8988T (cell line): ENCODE data around the gene PDGFD.

Source experiments
- DNase-seq: peaks from one replicate; pipeline ENCODE4 v3.0.0; 2011

Gene PDGFD

DNA sequence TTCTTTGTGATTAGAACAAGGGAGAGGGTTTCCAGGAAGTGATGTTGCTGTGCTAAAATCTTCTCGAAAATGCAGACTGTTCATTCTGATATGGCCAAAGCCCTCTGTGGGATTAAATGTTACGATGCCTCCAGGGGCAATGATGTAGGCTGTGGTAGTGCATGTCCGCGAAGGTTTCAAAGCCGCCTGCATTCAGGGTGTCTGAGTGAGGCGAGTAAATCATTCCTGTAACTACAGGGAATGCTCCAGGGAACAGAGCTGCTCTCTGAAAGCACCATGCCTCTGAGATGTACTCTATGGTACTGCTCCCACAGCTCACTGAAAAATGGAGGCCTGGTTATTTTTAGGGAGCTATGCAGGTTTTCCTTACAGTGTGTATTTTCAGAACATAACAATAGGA is 21.2 kb downstream of the PDGFD start:
- DNase-seq: no peak

DNA sequence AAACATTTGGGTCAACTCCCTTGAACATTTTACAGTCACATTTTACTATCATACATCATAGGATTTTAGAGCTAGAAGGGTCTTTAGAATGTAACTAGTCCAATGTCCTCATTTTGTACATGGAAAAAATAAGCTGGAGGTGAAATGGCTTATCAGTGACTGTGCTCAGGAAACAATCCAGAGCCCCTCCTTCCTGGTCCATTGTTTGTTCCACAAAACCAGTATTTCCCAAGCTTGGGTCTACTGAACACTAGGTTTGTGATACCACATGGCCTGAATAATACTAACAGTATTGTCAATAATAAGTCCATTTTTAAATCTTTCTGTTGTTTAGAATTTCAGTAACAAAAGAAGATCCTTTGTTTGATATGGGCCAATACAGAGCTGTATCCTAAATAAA is 27.1 kb downstream of the PDGFD start:
- DNase-seq: no peak

DNA sequence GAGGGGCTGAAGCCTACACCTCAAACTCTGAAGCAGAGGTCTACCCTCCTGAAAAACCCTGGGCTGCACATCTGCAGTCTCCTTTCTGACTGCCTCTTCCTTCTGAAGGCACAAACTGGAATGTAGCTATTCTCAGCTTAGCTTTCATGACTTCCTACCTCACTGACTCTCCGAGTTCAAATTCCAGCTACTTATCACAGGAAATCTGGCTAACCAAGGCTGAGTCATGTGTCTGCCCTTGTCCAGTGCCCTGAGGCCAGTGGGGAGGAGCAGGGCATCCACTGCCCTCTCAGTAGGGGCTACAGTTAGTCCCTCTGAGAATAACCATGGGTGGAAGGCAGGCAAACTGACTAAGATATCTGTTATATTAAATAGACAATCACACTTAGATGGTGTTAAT is 29.2 kb downstream of the PDGFD start:
- no peak for DNase-seq

DNA sequence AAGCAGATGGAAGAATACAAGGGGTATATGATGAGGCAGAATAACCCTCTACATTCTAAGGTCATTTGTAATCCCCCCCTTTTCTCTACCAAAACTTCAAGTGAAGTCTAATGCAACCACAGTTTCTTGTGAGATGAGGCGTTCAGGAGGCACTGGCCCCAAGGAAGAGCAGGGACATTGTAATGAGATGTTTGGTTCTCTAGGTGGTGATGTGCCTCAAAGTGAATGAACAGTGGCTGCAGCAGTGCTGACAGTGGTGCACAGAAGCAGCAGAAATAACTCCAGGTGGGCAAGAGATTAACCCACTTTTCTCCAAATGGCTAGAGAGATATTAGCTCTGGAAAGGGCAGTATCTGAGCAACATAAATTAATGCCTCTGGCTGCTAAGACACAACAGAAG is 33.8 kb downstream of the PDGFD start:
- DNase-seq: no peak

DNA sequence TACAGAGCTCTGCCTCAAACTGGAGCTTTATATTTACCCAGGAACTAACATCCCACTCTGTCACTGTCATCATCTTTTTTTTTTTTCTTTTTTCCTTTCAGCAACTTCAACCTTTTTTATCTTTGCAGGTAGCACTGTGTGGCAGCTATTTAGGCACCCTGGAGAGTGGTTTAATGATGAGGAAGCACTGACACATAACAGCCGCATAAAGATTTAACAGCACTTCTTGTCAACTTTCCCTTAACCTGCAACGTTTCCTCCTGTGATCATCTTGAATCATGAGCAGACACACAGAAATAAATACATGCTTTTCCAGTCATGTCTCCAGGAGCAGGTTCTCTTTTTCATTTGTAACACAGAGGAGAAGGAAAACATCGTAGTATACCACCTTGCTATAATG is 34.8 kb downstream of the PDGFD start:
- no peak for DNase-seq

DNA sequence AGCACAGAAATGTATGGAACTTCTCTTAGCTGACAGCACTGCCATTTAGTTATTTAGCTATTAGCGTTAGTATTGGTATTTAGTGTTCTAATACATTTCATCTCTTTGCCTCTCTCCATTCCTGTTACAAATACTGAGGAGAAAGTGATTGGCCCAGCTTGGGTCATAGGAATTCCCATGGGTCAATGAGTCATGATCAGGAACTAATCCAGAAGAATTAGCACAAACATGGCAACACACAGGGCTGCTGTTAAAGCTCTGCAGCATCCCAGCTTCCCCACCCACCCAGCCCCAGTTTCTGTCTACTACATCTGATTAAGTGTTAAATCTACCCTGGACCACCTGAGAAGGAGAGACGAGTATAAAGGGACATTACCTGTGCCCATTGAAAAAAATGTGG is 36.1 kb downstream of the PDGFD start:
- no peak for DNase-seq

DNA sequence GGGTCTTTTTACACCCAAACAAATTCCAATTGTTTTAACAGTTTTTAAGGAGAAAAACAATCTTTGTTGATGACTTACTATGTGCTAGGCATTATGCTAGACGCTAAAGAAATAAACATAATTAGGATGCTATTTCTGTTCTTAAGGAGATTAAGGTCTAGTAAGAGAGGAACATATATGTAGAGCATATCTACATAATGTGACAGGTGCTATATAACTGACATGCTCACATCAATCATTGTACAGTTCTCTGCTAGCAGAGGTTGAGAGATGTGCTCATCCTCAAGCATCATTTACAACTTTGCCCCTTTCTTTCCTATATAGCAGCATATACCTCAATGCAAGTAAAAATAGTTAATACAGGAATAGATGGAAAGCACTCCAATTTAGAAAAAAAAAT is 37.5 kb downstream of the PDGFD start:
- no peak for DNase-seq

DNA sequence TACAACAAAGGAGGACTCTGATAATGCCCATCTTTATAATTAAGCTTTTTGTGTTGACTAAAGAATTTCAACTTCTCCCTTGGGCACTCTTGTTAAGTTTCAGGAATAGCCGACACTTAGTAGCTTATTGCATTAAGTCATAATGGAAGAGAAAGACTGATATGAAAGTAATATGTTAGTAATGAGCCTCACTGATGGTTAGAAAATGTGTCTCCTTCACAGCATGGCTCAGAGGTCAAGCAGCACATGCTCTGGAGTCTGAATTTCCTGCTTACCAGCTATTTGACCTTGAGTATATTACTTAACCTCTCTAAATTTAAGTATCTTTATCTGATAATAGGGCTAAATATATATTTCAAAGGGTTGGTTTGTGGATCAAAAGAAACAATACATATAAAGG is 39.0 kb downstream of the PDGFD start:
- no peak for DNase-seq

DNA sequence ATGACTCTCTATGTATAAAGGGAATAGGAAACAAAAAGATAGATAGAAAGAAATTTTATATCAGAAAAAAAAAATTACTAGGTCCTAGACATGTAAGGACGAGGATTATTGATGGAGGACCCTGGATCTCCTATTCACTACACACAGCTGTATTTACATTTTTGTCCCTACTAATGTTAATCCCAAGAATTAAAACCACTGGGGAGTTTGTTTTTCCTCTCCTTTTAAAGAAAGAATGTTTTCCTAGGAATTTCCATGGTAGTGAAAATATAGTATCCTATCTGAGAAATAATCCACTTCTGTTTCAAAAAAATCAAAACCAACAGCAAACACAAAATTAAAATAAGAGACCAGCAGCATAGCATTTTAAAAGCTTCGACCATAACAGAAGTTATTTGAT is 41.1 kb downstream of the PDGFD start:
- DNase-seq: no peak

DNA sequence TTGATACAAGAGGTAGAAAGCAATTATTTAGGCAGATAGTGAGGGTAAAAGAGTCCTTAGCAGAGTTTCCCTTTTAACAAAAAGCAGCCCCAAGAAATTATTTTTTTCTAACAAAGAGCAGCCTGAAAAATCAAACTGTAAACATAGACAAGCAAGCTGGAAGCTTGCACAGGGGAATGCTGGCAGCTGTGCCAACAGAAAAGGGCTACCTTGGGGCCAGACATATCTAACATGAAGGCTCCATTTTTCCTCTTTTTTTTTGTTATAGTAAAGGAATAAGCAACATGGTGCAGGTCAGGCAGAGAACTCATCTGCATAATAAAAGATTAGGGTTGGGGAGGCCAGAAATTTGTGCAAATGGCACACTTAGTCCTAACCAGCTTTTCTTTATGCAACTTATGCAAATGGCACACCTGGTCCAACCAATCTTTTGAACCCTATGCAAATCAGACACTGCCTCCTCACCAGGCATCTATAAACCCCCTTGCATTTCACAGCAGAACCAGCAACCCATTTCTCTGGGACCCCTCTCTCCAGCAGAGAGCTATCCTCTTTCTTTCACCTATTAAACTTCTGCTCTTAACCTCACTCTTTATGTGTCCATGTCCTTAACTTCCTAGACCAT is 41.8 kb downstream of the PDGFD start:
- DNase-seq: no peak

DNA sequence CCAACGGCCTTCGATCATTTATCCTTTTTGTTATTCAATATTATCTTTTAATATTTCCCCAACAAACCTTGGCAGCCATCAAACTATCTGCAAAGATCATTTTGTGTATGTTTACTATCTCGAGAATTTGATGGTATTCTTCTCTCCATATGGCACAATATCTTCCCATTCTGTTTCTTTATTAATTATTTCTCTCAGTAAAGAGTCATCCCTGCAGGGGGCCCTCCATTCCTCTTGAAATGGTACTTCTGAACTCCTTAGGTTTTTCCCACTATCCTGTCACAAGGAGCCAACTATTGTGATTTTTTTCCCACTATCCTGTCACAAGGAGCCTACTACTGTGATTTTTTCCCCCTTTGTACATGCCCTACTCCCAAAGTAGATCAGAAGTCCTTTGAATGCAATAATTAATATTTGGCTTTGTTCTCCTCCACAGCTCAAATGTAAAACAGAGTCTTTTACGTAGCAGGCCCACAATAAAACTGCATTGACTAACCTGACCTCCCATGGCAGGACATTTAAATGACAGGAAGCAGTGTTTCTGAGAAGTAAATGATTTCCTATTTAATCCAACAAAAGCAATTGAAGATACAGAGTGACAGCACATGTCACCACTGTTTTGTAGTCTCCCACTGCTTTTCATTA is 43.3 kb downstream of the PDGFD start:
- DNase-seq: no peak

DNA sequence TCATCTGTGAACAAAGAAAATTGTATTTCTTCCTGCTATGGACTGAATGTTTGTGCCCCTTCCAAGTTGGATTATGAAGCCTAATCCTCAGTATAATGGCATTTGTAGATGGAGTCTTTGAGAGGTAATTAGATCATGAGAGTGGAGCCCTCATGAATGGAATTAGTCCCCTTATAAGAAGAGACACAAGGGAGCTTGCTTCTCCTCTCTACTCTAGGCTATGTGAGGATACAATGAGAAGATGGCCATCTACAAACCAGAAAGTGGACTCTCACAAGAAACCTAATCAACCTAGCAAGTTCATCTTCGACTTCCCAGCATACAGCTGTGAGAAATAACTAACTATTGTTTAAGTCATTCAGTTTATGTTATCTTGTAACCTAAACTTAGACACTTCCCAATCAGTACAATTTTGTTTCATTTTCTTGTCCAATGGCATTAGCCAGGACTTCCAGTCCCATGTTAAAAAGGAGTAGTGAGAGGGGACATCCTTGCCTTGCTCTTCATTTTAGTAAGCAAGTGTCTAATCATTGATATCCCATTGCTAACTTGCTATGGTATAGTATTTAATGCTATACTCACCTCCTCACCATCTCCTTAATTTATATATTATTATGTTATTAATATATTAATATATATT is 45.7 kb downstream of the PDGFD start:
- DNase-seq: no peak

DNA sequence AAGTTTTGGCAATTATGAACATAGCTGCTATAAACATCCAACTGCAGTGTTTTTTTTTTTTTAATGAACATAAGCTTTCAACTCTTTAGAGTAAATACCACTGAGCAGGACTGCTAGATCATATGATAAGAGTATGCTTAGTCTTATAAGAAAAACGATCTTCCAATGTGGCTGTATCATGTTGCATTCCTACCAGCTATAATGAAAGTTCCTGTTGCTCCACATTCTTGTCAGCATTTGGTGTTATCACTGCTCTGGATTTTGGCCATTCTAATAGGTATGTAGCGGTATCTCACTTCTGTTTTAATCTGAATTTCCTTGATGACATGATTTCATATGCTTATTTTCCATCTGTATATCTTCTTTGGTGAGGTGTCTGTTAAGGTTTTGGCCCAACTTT is 50.4 kb downstream of the PDGFD start:
- DNase-seq: no peak

DNA sequence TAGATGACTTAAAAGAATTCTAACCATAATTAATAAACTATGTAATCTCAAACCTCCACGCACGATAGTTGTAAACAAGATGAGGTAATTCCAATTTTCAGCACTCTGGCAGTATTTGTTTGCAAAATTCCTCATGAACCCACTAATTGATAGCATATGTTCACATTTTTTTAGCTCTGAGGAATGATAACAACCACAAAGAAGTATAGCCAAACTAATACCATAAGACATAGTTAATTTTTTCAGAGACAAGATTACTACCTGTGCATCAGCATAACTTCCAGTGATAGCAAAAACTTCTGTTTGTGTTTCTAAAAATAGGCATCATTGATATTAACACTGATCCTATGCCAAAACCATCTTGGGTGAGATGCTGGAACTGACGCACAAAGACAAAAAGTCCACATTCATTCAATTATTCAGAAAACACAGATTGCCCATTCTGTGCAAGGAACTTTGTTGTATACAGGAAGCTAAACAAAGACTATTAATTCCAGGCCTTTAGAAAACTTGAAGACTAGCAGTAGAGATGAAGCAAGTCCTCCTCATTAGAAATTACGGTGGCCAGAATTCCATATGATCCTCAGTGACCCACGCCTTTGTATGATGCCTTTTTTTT is 57.7 kb downstream of the PDGFD start:
- no peak for DNase-seq

DNA sequence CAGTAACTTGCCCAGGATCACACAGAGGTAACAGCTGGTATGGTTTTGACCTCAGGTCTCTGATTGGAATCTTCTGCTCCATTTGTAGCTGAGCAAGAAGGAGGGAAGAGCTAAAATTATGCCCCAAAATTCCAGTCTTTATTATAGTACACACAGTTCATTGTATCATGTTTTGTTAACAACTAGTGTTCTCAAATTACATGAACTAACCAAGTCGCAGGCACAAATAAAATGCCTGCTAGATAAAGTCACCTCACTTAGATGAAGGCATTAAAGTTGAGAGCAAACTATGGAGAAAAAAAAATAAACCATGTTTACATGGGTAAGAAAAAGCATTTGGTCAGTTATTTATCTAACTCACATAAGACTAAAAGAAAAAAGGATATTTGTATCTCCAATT is 58.8 kb downstream of the PDGFD start:
- no peak for DNase-seq

DNA sequence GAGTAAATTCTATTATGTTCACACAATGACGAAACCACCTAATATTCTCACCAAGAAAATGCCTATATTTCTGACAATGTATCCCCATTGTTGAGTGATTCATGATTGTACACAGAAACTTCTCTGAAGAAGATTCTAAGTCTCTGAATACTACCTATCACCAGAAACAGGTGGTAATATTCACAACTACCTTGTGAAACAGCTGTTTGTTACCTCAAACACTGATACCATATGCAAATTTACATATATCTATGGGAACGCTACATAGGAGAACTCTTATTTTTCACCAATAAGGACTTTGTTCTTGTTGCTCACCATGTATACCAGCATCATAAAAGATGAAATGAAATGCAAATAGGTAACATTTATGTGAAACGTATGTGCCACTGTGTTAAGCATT is 59.3 kb downstream of the PDGFD start:
- no peak for DNase-seq

DNA sequence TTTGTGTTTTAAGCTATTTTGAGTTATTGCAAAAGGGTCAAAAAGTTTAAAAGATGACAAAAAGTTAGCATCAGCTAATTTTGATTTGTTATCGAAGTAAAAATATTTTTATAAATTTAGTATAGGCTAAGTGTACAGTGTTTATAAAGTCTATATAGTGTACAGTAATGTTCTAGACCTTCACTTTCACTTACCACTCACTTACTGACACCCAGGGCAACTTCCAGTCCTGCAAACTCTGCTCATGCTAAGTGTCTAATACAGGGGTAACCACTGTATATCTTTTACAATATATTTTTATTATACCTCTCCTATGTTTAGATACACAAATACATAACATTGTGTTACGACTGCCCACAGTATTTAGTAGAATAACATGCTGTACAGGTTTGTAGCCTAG is 59.7 kb downstream of the PDGFD start:
- no peak for DNase-seq

DNA sequence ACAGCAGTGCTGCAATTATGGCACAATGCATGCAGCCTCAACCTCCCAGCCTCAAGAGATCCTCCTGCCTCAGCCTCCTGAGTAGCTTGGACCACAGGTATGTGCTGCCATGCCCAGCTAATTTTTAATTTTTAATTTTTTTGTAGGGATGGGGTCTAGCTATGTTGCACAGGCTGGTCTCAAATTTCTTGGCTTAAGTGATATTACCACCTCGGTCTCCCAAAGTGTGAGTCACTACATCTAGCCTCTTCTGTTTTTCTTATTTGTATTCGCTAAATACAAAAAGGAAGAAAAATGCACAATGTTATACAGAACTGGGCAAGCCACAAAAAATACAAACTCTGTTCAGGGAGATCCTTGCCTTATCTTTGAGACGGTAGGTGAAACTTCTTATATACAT is 65.4 kb downstream of the PDGFD start:
- DNase-seq: no peak

DNA sequence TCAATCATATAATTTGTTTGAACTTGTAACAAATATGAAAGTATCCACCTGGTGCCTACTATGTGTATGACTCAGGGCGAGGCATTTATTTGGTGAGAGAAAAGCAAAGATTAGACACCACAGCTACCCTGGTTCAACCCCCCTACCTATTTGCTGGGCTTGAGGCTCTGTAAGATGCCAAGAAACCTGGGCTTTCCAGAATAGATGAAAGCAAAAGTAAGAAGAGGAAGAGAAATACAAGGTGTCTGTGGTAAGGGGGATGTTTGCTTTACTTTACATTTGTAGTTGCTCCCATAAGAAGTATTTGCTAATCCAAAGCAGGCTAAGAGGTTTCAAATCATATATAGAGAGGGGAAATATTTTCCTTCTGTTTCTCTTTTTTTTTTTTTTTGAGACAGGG is 65.8 kb downstream of the PDGFD start:
- DNase-seq: no peak

DNA sequence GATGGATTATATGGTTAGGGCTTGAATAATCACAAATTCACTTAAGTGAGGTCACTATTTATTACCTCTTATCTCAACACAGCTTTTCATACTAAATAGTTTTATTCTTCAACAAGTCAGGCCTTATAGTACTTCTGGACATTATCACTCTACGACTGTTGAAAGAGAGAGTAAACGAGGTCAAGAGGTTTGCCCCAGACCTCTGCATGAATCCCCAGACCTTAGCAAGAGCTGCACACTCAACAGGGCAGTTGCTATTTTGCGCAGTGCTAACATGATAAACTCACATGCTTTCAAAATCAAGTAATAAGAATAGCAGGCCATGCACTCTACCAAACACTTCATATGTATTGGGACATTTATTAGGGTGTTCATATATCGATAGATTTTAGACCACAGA is 67.0 kb downstream of the PDGFD start:
- DNase-seq: no peak

DNA sequence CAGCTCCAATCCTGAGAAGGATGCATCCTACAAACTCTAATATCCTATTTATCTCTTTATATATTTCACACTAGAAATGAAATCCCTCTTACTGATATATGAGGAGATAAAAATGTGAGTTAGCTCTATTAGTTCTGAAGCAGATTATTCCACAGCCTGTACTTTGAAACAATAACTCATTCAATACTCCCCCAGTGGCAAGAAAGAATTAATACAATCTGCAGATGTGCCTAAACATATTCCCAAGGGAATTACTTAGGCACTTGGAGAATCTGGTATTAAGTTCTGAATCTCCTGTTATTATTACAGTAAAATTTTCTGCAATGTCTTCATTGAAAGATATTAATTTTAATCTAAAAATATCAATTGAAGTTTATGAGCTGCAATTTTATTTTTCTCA is 68.2 kb downstream of the PDGFD start:
- no peak for DNase-seq

DNA sequence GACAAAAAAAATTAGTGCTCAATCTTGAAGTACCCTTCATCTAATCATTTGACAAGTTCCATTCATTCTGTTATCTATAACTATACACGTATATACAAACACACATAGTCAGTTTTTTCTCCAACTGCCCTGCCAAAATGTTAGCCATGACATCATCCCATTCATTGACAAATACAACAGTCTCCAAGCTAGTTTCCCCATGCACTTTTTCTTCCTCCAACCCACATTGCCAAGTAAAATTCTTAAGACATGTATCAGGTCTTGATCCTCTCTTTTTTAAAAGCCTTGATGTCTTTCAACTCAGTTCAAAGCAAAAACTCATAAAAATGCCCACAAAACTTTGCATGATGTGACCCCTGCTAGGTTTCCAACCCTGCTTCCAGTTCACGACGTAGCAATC is 69.4 kb downstream of the PDGFD start:
- no peak for DNase-seq

DNA sequence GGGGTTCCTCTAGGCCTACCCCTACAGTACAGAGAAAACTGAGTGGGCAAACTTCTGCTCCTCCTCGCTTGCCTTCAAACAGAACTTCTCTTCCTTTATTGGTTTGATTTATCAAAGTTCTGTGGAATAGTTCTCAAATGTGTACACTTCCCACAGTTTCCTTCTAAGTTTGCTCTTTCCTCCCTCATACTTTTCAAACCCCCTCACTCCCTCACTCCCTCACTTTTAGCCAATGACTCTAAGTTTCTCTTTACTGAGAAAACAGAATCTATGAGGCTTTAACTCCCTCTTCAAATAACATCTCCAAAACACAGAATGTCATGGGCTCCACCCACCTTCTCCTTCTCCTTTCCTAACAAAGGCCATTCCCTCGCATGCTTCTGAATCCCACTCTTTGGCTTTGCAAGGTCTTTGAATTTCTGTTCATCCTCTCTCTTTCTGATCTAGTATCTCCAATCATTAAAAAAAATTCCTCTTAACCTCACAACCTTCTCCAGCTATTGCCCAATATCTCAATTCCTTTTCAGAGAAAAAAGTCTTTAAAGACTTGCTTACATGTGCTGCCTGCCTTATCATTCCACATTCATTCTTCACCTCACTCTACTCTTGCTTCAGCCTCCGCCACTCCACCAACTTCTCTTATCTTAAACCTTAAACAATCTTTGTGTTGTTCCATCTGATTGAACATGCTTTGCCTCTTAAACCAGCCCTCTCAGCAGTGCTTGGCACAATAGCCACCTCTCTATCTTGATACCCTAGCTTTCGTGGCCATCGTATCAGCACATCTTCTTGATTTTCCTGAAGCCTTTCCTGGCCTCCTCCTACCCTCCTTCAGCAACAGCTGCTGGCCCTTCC is 70.3 kb downstream of the PDGFD start:
- DNase-seq: no peak
